Fibroblast of lung (primary cell): Measurements from ENCODE around the gene COMT.

Experiments used
- EZH2 ChIP-seq: IDR thresholded peaks from 2 replicates; pipeline ENCODE4 v1.5.1; 2012; ENCODE audit warnings: low read length, control low read depth, mild to moderate bottlenecking; ENCODE audit errors: missing control alignments
- TF ChIP-seq, protein P1 (sequence below), 2 donors: IDR thresholded peaks in 1 of 2; conservative IDR thresholded peaks in 1 of 2; 1 replicate in 1 of 2; 2 replicates in 1 of 2; pipeline ENCODE4 v1.5.1; 2011 to 2012; ENCODE audit warnings: low read length in 2 of 2, control low read depth in 1 of 2, inconsistent platforms in 1 of 2, low read depth in 1 of 2, mild to moderate bottlenecking in 1 of 2

DNA sequence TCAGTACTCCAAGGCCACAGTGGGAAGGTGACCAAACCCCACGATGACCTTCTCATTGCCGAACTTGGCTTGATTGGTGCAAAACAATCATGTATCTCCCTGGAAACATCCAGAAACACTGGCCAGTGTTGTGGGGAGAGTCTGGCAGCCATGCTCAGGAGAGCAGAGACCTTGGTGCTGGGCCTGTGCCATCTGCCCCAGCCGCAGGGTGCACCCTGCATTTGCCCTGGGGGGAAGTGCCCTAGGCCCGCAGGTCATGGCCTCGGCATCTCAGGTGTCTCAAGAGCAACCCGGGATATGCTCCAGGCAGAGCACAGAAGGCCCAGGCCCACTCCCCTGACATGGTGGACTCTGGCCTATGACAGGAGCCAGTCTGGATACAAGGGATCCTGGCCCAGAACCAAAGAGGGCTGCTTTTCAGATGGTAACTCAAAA, 51.4 kb downstream of the COMT start:
- TF ChIP-seq, protein P1, sequence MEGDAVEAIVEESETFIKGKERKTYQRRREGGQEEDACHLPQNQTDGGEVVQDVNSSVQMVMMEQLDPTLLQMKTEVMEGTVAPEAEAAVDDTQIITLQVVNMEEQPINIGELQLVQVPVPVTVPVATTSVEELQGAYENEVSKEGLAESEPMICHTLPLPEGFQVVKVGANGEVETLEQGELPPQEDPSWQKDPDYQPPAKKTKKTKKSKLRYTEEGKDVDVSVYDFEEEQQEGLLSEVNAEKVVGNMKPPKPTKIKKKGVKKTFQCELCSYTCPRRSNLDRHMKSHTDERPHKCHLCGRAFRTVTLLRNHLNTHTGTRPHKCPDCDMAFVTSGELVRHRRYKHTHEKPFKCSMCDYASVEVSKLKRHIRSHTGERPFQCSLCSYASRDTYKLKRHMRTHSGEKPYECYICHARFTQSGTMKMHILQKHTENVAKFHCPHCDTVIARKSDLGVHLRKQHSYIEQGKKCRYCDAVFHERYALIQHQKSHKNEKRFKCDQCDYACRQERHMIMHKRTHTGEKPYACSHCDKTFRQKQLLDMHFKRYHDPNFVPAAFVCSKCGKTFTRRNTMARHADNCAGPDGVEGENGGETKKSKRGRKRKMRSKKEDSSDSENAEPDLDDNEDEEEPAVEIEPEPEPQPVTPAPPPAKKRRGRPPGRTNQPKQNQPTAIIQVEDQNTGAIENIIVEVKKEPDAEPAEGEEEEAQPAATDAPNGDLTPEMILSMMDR (conservative IDR thresholded peaks at IDR 0.05 in 1 of 2, IDR thresholded peaks at IDR 0.05 in 1 of 2; ENCODE audit: low read depth in 1 of 2, low read length in 2 of 2), result no peak
- no peak for TF ChIP-seq EZH2
